ENCODE results near the gene RIMBP2.
A peak's percentile ranks its signal among the peaks of the same experiment; 100 is the strongest.

RIMBP2 gene

GRCh38 chr12:130476451-130477135 lies 239.5 kb downstream of the RIMBP2 start:
- H3K4me1 ChIP-seq = peaks cover 80% of the 10 kb centered on the region
- no peaks in the 10 kb centered on the region for H3K36me3 ChIP-seq (ENCODE audit: control insufficient read depth, insufficient read depth, low read length)
- TF ChIP-seq CTCF (IDR thresholded peaks at IDR 0.05) = no peak
- H3K4me2 ChIP-seq (ENCODE audit: low read length) = peak overlapping the region; percentile 13
- H3K27me3 ChIP-seq (ENCODE audit: control insufficient read depth, insufficient read depth, low read length) = no peaks in the 10 kb centered on the region
- H2AFZ ChIP-seq = no peak overlapping the region
- no peaks in the 10 kb centered on the region for H3K9me3 ChIP-seq (ENCODE audit: control insufficient read depth, low read length)
- peak overlapping the region; percentile 91 for H3K27ac ChIP-seq
- H3K9ac ChIP-seq = no peak overlapping the region
- H3K4me3 ChIP-seq (ENCODE audit: low read depth, low read length) = no peak overlapping the region
- H3K79me2 ChIP-seq = peaks cover 36% of the 10 kb centered on the region

DNA sequence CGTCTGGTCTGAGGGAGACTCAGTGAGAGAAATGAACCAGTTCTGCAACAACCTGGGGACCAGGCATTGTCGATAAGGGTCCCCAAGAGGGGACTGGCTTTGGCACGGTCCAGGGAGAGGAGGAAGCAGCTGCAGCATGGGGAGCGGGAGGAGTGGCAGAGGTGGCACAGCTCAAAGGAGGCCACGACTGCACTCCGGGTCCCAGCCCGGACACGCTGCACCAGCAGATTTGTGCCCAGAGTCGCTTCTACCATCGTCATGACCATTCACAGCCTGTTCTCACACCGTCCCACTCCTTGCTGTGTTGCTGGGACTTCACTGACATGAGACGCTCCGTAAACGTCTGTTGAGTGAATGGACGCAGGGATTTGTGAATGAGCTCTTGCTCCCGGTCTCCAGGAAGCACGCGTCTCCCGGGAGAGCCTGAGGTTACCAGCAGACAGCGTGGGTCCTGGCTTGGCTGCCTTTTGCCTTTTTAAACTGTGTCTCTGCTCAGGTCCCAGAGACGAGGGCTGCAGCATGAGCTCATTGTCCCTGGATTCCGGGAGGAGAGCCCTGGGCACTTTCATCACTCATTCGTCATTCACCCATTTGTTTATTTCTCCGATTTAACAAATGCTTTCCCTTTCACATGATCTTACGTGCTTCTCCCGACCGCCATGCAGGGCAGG lies 241.4 kb downstream of the RIMBP2 start:
- Histone ChIP-seq H3K9me3 (ENCODE audit: control insufficient read depth, low read length) (no peaks in the 10 kb centered on the region), H3K4me2 (ENCODE audit: low read length) (no peak overlapping the region), H3K9ac (no peak overlapping the region), H3K79me2 (peaks cover 51% of the 10 kb centered on the region), H3K4me3 (ENCODE audit: low read depth, low read length) (no peak overlapping the region), H3K27me3 (ENCODE audit: control insufficient read depth, insufficient read depth, low read length) (no peaks in the 10 kb centered on the region), H3K27ac (peak overlapping the region; percentile 91), H3K36me3 (ENCODE audit: control insufficient read depth, insufficient read depth, low read length) (no peaks in the 10 kb centered on the region), H3K4me1 (peaks cover 79% of the 10 kb centered on the region), H2AFZ (no peak overlapping the region)
- no peak for TF ChIP-seq CTCF (IDR thresholded peaks at IDR 0.05)

DNA sequence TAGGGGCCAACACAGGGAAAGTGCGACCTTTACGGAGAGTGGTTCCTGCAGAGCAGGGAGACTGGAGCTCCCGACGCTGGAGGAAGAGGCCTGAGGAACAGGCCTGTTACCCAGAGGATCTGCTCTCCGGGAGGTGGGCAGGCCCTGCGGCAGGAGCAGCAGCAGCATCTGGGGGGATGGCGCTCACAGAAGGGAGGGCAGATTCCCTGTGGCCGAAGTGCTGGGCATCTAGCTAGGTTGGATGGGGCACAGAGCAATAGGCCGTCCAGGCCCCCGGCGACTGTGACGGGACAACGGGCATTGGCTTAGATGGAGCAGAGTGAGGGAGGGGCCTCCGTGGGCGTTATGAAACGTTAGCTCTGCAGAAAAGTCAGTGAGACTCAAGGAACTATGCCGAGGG lies 242.8 kb downstream of the RIMBP2 start:
- H2AFZ ChIP-seq = no peak overlapping the region
- H3K4me2 ChIP-seq (ENCODE audit: low read length) = no peak overlapping the region
- H3K79me2 ChIP-seq = peaks cover 65% of the 10 kb centered on the region
- H3K36me3 ChIP-seq (ENCODE audit: control insufficient read depth, insufficient read depth, low read length) = no peaks in the 10 kb centered on the region
- H3K27ac ChIP-seq = peak overlapping the region; percentile 1
- H3K27me3 ChIP-seq (ENCODE audit: control insufficient read depth, insufficient read depth, low read length) = no peaks in the 10 kb centered on the region
- H3K4me3 ChIP-seq (ENCODE audit: low read depth, low read length) = no peak overlapping the region
- no peak overlapping the region for H3K9ac ChIP-seq
- H3K4me1 ChIP-seq = peaks cover 72% of the 10 kb centered on the region
- TF ChIP-seq CTCF (IDR thresholded peaks at IDR 0.05) = no peak
- no peaks in the 10 kb centered on the region for H3K9me3 ChIP-seq (ENCODE audit: control insufficient read depth, low read length)

GRCh38 chr12:130470969-130471368 lies 245.1 kb downstream of the RIMBP2 start:
- H3K27ac ChIP-seq = no peak overlapping the region
- no peaks in the 10 kb centered on the region for H3K27me3 ChIP-seq (ENCODE audit: control insufficient read depth, insufficient read depth, low read length)
- peaks cover 66% of the 10 kb centered on the region for H3K79me2 ChIP-seq
- TF ChIP-seq CTCF (IDR thresholded peaks at IDR 0.05) = no peak
- H3K4me3 ChIP-seq (ENCODE audit: low read depth, low read length) = no peak overlapping the region
- no peak overlapping the region for H3K4me2 ChIP-seq (ENCODE audit: low read length)
- H3K9ac ChIP-seq = no peak overlapping the region
- no peaks in the 10 kb centered on the region for H3K9me3 ChIP-seq (ENCODE audit: control insufficient read depth, low read length)
- no peak overlapping the region for H2AFZ ChIP-seq
- peaks cover 72% of the 10 kb centered on the region for H3K4me1 ChIP-seq
- H3K36me3 ChIP-seq (ENCODE audit: control insufficient read depth, insufficient read depth, low read length) = no peaks in the 10 kb centered on the region

All from parathyroid adenoma (tissue), 2 donors.